WTC11 (cell line): ENCODE measurements around the gene WWP2. TPM values are rescaled to one million over a fixed set of nuclear protein-coding genes. Genes with fewer than 3 reads are reported as not detected.

ENCODE experiments used
- ATAC-seq: fragments of 200-7000 bp; cut with Tn5 transposase; 2 replicates; pipeline ENCODE4 v1.10.0; 2021; ENCODE audit warnings: mild to moderate bottlenecking, moderate library complexity
- CTCF ChIA-PET: fragments of 300-600 bp; sonication (Branson Sonifier 250); formaldehyde crosslinking; loops from one replicate; lab custom pipeline; 2021; ENCODE audit warnings: antibody characterized with exemption; lab: Charles Lee
- POLR2A ChIA-PET: fragments of 350-600 bp; sonication (Branson Sonifier 250); formaldehyde crosslinking; loops from one replicate; lab custom pipeline; 2021; ENCODE audit warnings: antibody characterized with exemption; lab: Charles Lee
- DNase-seq: peaks from one replicate; pipeline ENCODE4 v3.0.0; 2021; ENCODE audit warnings: low spot score
- H3K27ac Mint-ChIP-seq: 2 replicates; pipeline ENCODE4 v1.8.0; 2021; ENCODE audit warnings: mixed read lengths
- H3K27me3 Mint-ChIP-seq: 2 replicates; pipeline ENCODE4 v1.8.0; 2021; ENCODE audit warnings: low read depth, mild to moderate bottlenecking, moderate library complexity, mixed read lengths
- H3K36me3 Mint-ChIP-seq: 2 replicates; pipeline ENCODE4 v1.8.0; 2021; ENCODE audit warnings: mixed read lengths
- H3K4me1 Mint-ChIP-seq: 2 replicates; pipeline ENCODE4 v1.8.0; 2022; ENCODE audit warnings: mixed read lengths
- H3K4me3 Mint-ChIP-seq: 2 replicates; pipeline ENCODE4 v1.8.0; 2021; ENCODE audit warnings: mild to moderate bottlenecking, moderate library complexity, mixed read lengths
- H3K9me3 Mint-ChIP-seq: 2 replicates; pipeline ENCODE4 v1.8.0; 2021; ENCODE audit warnings: mixed read lengths
- CBFB ChIP-seq: sonication (generic); formaldehyde crosslinking; IDR thresholded peaks from 2 replicates; pipeline ENCODE4 v1.8.1; 2022; ENCODE audit warnings: mild to moderate bottlenecking, low read depth, missing genetic modification reagents
- JAZF1 ChIP-seq: fragments of 250-450 bp; sonication (Bioruptor Pico); IDR thresholded peaks from 2 replicates; pipeline ENCODE4 v1.9.0; 2021; ENCODE audit warnings: moderate library complexity, mild to moderate bottlenecking, inconsistent platforms
- NR3C1 ChIP-seq: sonication (generic); formaldehyde crosslinking; conservative IDR thresholded peaks from 2 replicates; pipeline ENCODE4 v1.8.1; 2023; ENCODE audit warnings: low read depth, mild to moderate bottlenecking, missing genetic modification reagents
- SMAD4 ChIP-seq: sonication (generic); formaldehyde crosslinking; IDR thresholded peaks from 2 replicates; pipeline ENCODE4 v1.8.0; 2022; ENCODE audit warnings: mild to moderate bottlenecking, missing genetic modification reagents
- TCF7 ChIP-seq: sonication (generic); formaldehyde crosslinking; IDR thresholded peaks from 2 replicates; pipeline ENCODE4 v1.8.0; 2022; ENCODE audit warnings: mild to moderate bottlenecking, low read depth, missing genetic modification reagents, moderate library complexity
- ZNF121 ChIP-seq: sonication (generic); formaldehyde crosslinking; IDR thresholded peaks from 2 replicates; pipeline ENCODE4 v1.8.0; 2023; ENCODE audit warnings: missing genetic modification reagents
- ZNF317 ChIP-seq: sonication (generic); formaldehyde crosslinking; IDR thresholded peaks from 2 replicates; pipeline ENCODE4 v1.8.1; 2023; ENCODE audit warnings: low read depth, mild to moderate bottlenecking, moderate library complexity, missing genetic modification reagents, borderline replicate concordance
- total RNA-seq: library from RNA; stranded (reverse); gene quantifications from 3 replicates; pipeline ENCODE4 v1.2.3, GENCODE V29; 2021
- TF ChIP-seq, protein P1 (sequence below): sonication (generic); formaldehyde crosslinking; IDR thresholded peaks from 2 replicates; pipeline ENCODE4 v1.8.0; 2023; ENCODE audit warnings: missing genetic modification reagents, mild to moderate bottlenecking, borderline replicate concordance
- TF ChIP-seq, protein P2 (sequence below): fragments of 250-450 bp; sonication (Bioruptor Pico); IDR thresholded peaks from 2 replicates; pipeline ENCODE4 v1.8.0; 2021; ENCODE audit warnings: mild to moderate bottlenecking
- TF ChIP-seq, protein P3 (sequence below): sonication (generic); formaldehyde crosslinking; IDR thresholded peaks from 2 replicates; pipeline ENCODE4 v1.8.0; 2022; ENCODE audit warnings: mild to moderate bottlenecking, missing genetic modification reagents
- TF ChIP-seq, protein P4 (sequence below): sonication (generic); formaldehyde crosslinking; conservative IDR thresholded peaks from 2 replicates; pipeline ENCODE4 v1.8.1; 2023; ENCODE audit warnings: mild to moderate bottlenecking, low read depth, missing genetic modification reagents, moderate library complexity
- TF ChIP-seq, protein P5 (sequence below): sonication (generic); formaldehyde crosslinking; IDR thresholded peaks from 2 replicates; pipeline ENCODE4 v1.8.0; 2022; ENCODE audit warnings: mild to moderate bottlenecking, missing genetic modification reagents
- TF ChIP-seq, protein P6 (sequence below): fragments of 250-450 bp; sonication (Bioruptor Pico); conservative IDR thresholded peaks from 2 replicates; pipeline ENCODE4 v1.9.0; 2021; ENCODE audit warnings: mild to moderate bottlenecking

The WWP2 gene
- total RNA-seq, 1 experiment from 2014 or later, result 39.1 TPM

DNA sequence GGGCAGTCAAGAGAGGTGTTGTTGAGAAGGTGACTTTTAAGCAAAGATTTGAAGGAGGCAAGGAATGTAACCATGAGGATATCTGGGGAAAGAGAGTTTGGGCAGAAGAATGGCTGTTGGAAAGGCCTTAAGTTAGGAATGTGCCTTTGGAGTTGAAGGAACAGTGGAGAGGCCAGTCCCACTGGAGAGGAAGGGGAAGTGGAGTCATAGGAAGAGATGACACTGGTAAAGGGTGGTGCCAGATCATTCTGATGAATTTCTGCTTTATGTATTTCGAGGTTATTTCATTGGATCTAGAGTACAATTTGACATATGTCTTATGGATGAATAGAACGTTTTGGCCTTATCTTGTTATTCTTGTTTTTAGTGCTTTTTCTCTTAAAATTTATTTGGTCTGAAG lies 93.5 kb downstream of the WWP2 start:
- Mint-ChIP-seq H3K36me3 (no peaks in the 10 kb centered on the region), H3K4me1 (peaks cover 3% of the 10 kb centered on the region; the same call in 1 of the 2 replicates), H3K4me3 (no peak overlapping the region), H3K9me3 (no peaks in the 10 kb centered on the region), H3K27ac (no peak overlapping the region), H3K27me3 (no peaks in the 10 kb centered on the region)
- no peak for DNase-seq
- CTCF ChIA-PET, result interaction anchor here (1.7 kb wide), 1 partner anchor 60 kb away, joined by 3 read pairs; no protein-coding TSS in a partner anchor
- POLR2A ChIA-PET, result no interaction called here
- no peak for TF ChIP-seq JAZF1
- TF ChIP-seq, protein P1, sequence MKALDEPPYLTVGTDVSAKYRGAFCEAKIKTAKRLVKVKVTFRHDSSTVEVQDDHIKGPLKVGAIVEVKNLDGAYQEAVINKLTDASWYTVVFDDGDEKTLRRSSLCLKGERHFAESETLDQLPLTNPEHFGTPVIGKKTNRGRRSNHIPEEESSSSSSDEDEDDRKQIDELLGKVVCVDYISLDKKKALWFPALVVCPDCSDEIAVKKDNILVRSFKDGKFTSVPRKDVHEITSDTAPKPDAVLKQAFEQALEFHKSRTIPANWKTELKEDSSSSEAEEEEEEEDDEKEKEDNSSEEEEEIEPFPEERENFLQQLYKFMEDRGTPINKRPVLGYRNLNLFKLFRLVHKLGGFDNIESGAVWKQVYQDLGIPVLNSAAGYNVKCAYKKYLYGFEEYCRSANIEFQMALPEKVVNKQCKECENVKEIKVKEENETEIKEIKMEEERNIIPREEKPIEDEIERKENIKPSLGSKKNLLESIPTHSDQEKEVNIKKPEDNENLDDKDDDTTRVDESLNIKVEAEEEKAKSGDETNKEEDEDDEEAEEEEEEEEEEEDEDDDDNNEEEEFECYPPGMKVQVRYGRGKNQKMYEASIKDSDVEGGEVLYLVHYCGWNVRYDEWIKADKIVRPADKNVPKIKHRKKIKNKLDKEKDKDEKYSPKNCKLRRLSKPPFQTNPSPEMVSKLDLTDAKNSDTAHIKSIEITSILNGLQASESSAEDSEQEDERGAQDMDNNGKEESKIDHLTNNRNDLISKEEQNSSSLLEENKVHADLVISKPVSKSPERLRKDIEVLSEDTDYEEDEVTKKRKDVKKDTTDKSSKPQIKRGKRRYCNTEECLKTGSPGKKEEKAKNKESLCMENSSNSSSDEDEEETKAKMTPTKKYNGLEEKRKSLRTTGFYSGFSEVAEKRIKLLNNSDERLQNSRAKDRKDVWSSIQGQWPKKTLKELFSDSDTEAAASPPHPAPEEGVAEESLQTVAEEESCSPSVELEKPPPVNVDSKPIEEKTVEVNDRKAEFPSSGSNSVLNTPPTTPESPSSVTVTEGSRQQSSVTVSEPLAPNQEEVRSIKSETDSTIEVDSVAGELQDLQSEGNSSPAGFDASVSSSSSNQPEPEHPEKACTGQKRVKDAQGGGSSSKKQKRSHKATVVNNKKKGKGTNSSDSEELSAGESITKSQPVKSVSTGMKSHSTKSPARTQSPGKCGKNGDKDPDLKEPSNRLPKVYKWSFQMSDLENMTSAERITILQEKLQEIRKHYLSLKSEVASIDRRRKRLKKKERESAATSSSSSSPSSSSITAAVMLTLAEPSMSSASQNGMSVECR (CRISPR knock-in tag), result no peak
- TF ChIP-seq, protein P2, sequence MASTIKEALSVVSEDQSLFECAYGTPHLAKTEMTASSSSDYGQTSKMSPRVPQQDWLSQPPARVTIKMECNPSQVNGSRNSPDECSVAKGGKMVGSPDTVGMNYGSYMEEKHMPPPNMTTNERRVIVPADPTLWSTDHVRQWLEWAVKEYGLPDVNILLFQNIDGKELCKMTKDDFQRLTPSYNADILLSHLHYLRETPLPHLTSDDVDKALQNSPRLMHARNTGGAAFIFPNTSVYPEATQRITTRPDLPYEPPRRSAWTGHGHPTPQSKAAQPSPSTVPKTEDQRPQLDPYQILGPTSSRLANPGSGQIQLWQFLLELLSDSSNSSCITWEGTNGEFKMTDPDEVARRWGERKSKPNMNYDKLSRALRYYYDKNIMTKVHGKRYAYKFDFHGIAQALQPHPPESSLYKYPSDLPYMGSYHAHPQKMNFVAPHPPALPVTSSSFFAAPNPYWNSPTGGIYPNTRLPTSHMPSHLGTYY (CRISPR knock-in tag), result no peak
- no peak for TF ChIP-seq CBFB (CRISPR knock-in tag)
- TF ChIP-seq, protein P3, sequence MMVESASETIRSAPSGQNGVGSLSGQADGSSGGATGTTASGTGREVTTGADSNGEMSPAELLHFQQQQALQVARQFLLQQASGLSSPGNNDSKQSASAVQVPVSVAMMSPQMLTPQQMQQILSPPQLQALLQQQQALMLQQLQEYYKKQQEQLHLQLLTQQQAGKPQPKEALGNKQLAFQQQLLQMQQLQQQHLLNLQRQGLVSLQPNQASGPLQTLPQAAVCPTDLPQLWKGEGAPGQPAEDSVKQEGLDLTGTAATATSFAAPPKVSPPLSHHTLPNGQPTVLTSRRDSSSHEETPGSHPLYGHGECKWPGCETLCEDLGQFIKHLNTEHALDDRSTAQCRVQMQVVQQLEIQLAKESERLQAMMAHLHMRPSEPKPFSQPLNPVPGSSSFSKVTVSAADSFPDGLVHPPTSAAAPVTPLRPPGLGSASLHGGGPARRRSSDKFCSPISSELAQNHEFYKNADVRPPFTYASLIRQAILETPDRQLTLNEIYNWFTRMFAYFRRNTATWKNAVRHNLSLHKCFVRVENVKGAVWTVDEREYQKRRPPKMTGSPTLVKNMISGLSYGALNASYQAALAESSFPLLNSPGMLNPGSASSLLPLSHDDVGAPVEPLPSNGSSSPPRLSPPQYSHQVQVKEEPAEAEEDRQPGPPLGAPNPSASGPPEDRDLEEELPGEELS (CRISPR knock-in tag), result no peak
- no peak for TF ChIP-seq NR3C1
- TF ChIP-seq TCF7, result no peak
- TF ChIP-seq, protein P4, sequence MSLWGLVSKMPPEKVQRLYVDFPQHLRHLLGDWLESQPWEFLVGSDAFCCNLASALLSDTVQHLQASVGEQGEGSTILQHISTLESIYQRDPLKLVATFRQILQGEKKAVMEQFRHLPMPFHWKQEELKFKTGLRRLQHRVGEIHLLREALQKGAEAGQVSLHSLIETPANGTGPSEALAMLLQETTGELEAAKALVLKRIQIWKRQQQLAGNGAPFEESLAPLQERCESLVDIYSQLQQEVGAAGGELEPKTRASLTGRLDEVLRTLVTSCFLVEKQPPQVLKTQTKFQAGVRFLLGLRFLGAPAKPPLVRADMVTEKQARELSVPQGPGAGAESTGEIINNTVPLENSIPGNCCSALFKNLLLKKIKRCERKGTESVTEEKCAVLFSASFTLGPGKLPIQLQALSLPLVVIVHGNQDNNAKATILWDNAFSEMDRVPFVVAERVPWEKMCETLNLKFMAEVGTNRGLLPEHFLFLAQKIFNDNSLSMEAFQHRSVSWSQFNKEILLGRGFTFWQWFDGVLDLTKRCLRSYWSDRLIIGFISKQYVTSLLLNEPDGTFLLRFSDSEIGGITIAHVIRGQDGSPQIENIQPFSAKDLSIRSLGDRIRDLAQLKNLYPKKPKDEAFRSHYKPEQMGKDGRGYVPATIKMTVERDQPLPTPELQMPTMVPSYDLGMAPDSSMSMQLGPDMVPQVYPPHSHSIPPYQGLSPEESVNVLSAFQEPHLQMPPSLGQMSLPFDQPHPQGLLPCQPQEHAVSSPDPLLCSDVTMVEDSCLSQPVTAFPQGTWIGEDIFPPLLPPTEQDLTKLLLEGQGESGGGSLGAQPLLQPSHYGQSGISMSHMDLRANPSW (CRISPR knock-in tag), result no peak
- TF ChIP-seq, protein P5, sequence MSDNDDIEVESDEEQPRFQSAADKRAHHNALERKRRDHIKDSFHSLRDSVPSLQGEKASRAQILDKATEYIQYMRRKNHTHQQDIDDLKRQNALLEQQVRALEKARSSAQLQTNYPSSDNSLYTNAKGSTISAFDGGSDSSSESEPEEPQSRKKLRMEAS (CRISPR knock-in tag), result no peak
- no peak for TF ChIP-seq ZNF317
- no peak for TF ChIP-seq ZNF121 (CRISPR knock-in tag)
- TF ChIP-seq, protein P6, sequence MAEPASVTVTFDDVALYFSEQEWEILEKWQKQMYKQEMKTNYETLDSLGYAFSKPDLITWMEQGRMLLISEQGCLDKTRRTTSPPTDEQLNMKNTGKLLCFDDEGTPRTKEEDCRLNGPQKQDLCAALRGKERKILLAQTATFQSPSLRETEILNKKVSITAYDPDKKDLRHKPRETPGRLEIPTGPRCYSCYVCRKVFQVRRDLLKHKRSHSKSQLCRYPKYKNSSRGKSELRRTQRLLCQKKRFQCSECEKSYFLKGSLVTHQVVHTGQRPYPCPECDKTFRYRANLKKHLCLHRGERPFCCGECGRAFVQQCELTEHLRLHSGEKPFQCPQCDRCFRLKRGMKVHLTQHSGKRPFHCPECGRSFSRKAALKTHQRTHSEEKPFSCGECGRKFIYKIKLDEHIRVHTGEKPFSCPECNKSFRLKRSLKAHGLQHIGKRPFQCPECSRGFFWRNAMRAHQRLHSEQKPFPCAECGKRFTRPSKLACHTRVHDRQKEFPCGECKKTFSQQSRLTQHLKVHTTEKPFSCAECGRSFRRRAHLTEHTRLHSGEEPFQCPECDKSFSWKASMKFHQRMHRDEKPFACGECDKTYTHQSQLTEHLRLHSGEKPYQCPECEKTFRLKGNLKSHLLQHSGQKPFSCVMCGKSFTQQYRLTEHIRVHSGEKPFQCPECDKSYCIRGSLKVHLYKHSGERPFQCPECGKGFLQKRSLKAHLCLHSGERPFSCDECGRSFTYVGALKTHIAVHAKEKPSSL (CRISPR knock-in tag), result no peak
- no peak for TF ChIP-seq SMAD4
- no peak for ATAC-seq
